NT2/D1 (cell line): ENCODE data around the gene ADK.

ENCODE experiments used
- SUZ12 ChIP-seq: IDR thresholded peaks from 2 replicates; pipeline ENCODE4 v1.6.1; 2011; ENCODE audit not compliant: insufficient read length, insufficient read depth; ENCODE audit errors: extremely low read depth
- YY1 ChIP-seq: IDR thresholded peaks from 2 replicates; pipeline ENCODE4 v1.6.1; 2011; ENCODE audit not compliant: insufficient read length, insufficient read depth

- TF ChIP-seq SUZ12 (no peak), YY1 (no peak)
Measured at GRCh38 chr10:74272288-74272687, 121.3 kb downstream of the ADK start.
